ENCODE measurements around the gene ASB2. TPM values are rescaled to one million over a fixed set of nuclear protein-coding genes. Genes with fewer than 3 reads are reported as not detected.

Gene ASB2
- total and polyA plus RNA-seq, 2 of the 8 experiments (the other 6 are each of a cell fraction or from before 2014, with no cell fraction given) = 1.0 to 2.1 TPM

- H4K8ac ChIP-seq (ENCODE audit: extremely low read depth, insufficient read depth, low read length) = no peak overlapping the region
- CTCF ChIA-PET (ENCODE audit: partially characterized antibody) = interaction anchor here (0.6 to 8.6 kb wide), 26 partner anchors 10 to 274 kb away, joined by 3 to 57 read pairs (median 4); no protein-coding TSS in a partner anchor
- H4K91ac ChIP-seq (replicated peaks; ENCODE audit: insufficient read length, low read length) = peak overlapping the region; percentile 22
- no peak overlapping the region for H2AK5ac ChIP-seq (ENCODE audit: low read depth, low read length)
- FAIRE-seq (no peak), DNase-seq (ENCODE audit: low read depth in 1 of 2, low spot score in 2 of 2) (peak; percentile 33 to 61)
- POLR2A ChIA-PET (ENCODE audit: partially characterized antibody) = interaction anchor here (0.6 kb wide), 1 partner anchor 94 kb away, joined by 4 read pairs; no protein-coding TSS in a partner anchor
- no peaks in the 10 kb centered on the region; the same call in 1 of the 2 replicates for H3K23me2 ChIP-seq (ENCODE audit: low read depth, low read length)
- H3K79me1 ChIP-seq (ENCODE audit: low read depth, low read length) = no peaks in the 10 kb centered on the region
- no peak overlapping the region for H3K23ac ChIP-seq (ENCODE audit: insufficient read length)
- peaks cover 4 to 20% (median 10%) of the 10 kb centered on the region in 4 experiments for H3K4me1 ChIP-seq (replicated peaks in 1 of 4; ENCODE audit: control insufficient read depth in 3 of 4, insufficient read depth in 4 of 4, low read length in 3 of 4)
- no peaks in the 10 kb centered on the region for H3K9me3 ChIP-seq (ENCODE audit: insufficient read depth in 2 of 2, low read depth in 1 of 2, low read length in 1 of 2)
- H3K36me3 ChIP-seq (ENCODE audit: control insufficient read depth in 2 of 4, insufficient read depth in 4 of 4, low read length in 3 of 4) = no peaks in the 10 kb centered on the region
- WGBS, 2 experiments (ENCODE audit: extremely low coverage in 1 of 2, insufficient coverage in 1 of 2, insufficient read length in 1 of 2, insufficient replicate concordance in 2 of 2, low coverage in 1 of 2, low lambda C conversion rate in 2 of 2, missing lambda C conversion rate in 1 of 2) = 56% methylated on average over 9 of the region's 12 CpGs; no CpG with 5 or more reads in 1 of the 2 experiments
- no peak overlapping the region for H3K9ac ChIP-seq (replicated peaks in 1 of 4; ENCODE audit: extremely low read depth in 1 of 4, low read depth in 3 of 4, low read length in 3 of 4)
- no peak overlapping the region for H3K14ac ChIP-seq (ENCODE audit: insufficient read length)
- no peaks in the 10 kb centered on the region for H4K20me1 ChIP-seq (replicated peaks in 1 of 2; ENCODE audit: control insufficient read depth in 1 of 2, insufficient read depth in 2 of 2, low read length in 2 of 2)
- H4K5ac ChIP-seq (ENCODE audit: insufficient read length, low read depth, low read length) = no peak overlapping the region
- no peak overlapping the region for H2BK120ac ChIP-seq (replicated peaks; ENCODE audit: low read depth, low read length)
- no peak overlapping the region for H2BK20ac ChIP-seq (ENCODE audit: low read length)
- no peak overlapping the region for H3K18ac ChIP-seq (ENCODE audit: extremely low read depth, low read length)
- TF ChIP-seq POLR2A (IDR thresholded peaks at IDR 0.05; ENCODE audit: control extremely low read depth in 1 of 2, low read depth in 2 of 2, low read length in 2 of 2) (peak in 1 of 2 experiments; percentile 23; a peak in 1 of 3 replicates), SIX5 (IDR thresholded peaks at IDR 0.05; ENCODE audit: low read depth, low read length) (no peak)
- H3K4ac ChIP-seq (replicated peaks; ENCODE audit: insufficient read length, low read depth, low read length) = no peak overlapping the region
- no peak overlapping the region for H3K27ac ChIP-seq (ENCODE audit: low read depth, low read length)
- H3K4me3 ChIP-seq (ENCODE audit: extremely low read depth in 1 of 4, insufficient read depth in 2 of 4, low read depth in 3 of 4, low read length in 4 of 4) = peak overlapping the region in 2 of 4 experiments; percentile 14 to 34; a peak in 1 of 8 replicates
- H2BK5ac ChIP-seq (ENCODE audit: low read depth, low read length) = no peak overlapping the region
- no peak overlapping the region for H2BK15ac ChIP-seq (ENCODE audit: low read length)
- no peak overlapping the region for H2BK12ac ChIP-seq (ENCODE audit: low read depth, low read length)
- no peaks in the 10 kb centered on the region; a peak in 1 of 7 replicates for H3K27me3 ChIP-seq (replicated peaks in 1 of 4; ENCODE audit: control insufficient read depth in 3 of 4, extremely low read depth in 1 of 4, insufficient read depth in 3 of 4, low read length in 3 of 4)
- H2AFZ ChIP-seq (ENCODE audit: low read length) = peak overlapping the region; percentile 85; the same call in 1 of the 2 replicates
- no peaks in the 10 kb centered on the region for H3K79me2 ChIP-seq (ENCODE audit: control insufficient read depth in 1 of 2, insufficient read depth in 2 of 2, low read length in 2 of 2)
- no peak overlapping the region for H3K56ac ChIP-seq (replicated peaks; ENCODE audit: insufficient read length, low read depth, low read length)
- peak overlapping the region; percentile 54 to 65 for H3K4me2 ChIP-seq (ENCODE audit: insufficient read depth in 1 of 2, low read depth in 2 of 2, low read length in 2 of 2)
These were observed 82.6 kb downstream of the ASB2 start for GRCh38 chr14:93893661-93894261.
